Stomach (tissue), 4 donors: ENCODE data around the gene CRKL.

Experiments
- EP300 ChIP-seq: sonication (generic); formaldehyde crosslinking; IDR thresholded peaks from one replicate; pipeline ENCODE4 v1.6.1; 2017; ENCODE audit warnings: antibody characterized with exemption
- POLR2A ChIP-seq, 4 donors: fragments of 450-650 bp; IDR thresholded peaks; one replicate each; pipeline ENCODE4 v1.6.1; 2016; ENCODE audit warnings: antibody characterized with exemption in 4 of 4, control low read depth in 2 of 4, mild to moderate bottlenecking in 1 of 4, moderate library complexity in 1 of 4

DNA sequence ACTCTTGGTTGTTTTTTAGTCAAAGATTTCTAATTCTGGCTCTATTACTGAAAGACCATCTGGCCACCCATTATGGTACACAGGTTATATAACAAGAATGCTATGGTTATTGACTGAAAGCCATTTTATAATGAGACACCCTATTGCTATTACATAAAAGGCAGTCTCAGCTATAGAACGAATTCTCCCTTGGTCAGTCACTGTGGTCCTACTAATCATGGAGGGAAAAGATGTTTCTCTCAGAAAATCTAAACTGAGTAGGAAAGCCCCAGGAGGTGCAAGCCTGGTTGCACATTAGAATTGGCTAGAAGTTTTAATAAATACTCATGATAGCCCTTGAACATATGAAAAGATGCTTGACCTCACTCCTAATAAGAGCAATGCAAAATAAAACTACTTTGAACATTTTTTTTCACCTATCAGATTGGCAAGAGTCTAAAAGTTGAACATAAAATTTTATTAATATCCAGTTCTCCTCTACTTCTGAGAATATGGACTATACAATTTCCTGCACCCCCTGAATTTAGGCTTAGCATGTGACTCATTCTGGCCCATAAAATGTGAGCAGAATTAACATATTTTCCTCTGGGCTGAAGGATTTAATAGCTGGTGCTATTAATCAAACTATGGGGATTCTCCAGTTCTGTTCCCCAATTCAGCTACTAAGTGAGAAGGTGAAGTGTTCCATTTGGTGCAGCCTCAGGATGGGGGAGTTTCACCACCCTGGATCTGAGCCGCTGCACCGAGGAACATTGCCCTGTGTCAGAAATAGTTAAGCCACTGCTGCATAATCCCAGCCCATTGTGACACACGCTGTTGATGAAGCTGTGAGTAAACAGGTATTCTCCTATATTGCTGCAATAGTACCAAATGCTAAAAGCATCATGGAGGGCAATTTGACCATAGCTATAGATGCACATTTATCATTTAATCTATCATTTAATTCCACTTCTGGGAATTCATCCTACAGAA is 11.5 kb upstream of the CRKL start:
- TF ChIP-seq POLR2A (IDR thresholded peaks at IDR 0.05), result no peak
- TF ChIP-seq EP300, result no peak
